H1 (cell line): ENCODE measurements around the gene HEXIM2. TPM values are rescaled to one million over a fixed set of nuclear protein-coding genes. Genes with fewer than 3 reads are reported as not detected.

Source experiments
- CTCF ChIA-PET: fragments of 300-600 bp; sonication (Branson Sonifier 250); formaldehyde crosslinking; loops from one replicate; lab custom pipeline; 2021; ENCODE audit not compliant: partially characterized antibody; lab: Charles Lee
- POLR2A ChIA-PET: fragments of 300-600 bp; sonication (Branson Sonifier 250); formaldehyde crosslinking; loops from one replicate; lab custom pipeline; 2021; ENCODE audit warnings: inconsistent platforms; ENCODE audit not compliant: partially characterized antibody; lab: Charles Lee
- DNase-seq, 2 experiments: peaks; one replicate each; pipeline versions ENCODE4 v3.0.0 to v3.0.0-alpha.2; 2010 to 2022; ENCODE audit warnings: low spot score in 2 of 2, low read depth in 1 of 2, mixed read lengths in 1 of 2
- FAIRE-seq: peaks from 2 replicates; lab custom pipeline; 2011; peaks lifted over from hg19 to GRCh38; lab: Jason Lieb, UNC
- H2AFZ ChIP-seq: 2 replicates; pipeline ENCODE4 v1.8.1; 2012; ENCODE audit warnings: low read length, inconsistent platforms
- H2AK5ac ChIP-seq: 2 replicates; pipeline ENCODE4 v1.6.1; 2013; ENCODE audit warnings: low read depth, low read length
- H2BK120ac ChIP-seq: replicated peaks from 2 replicates; pipeline ENCODE3; 2013; ENCODE audit warnings: low read depth, low read length, inconsistent platforms
- H2BK12ac ChIP-seq: 2 replicates; pipeline ENCODE4 v1.6.1; 2013; ENCODE audit warnings: low read depth, low read length
- H2BK15ac ChIP-seq: 2 replicates; pipeline ENCODE4 v1.6.1; 2013; ENCODE audit warnings: low read length
- H2BK20ac ChIP-seq: 2 replicates; pipeline ENCODE4 v1.6.1; 2013; ENCODE audit warnings: low read length
- H2BK5ac ChIP-seq: 2 replicates; pipeline ENCODE4 v1.6.1; 2013; ENCODE audit warnings: low read depth, low read length
- H3K14ac ChIP-seq: 2 replicates; pipeline ENCODE4 v1.6.1; 2013; ENCODE audit warnings: inconsistent platforms; ENCODE audit not compliant: insufficient read length
- H3K18ac ChIP-seq: 2 replicates; pipeline ENCODE4 v1.6.1; 2013; ENCODE audit warnings: low read length; ENCODE audit errors: extremely low read depth
- H3K23ac ChIP-seq: 2 replicates; pipeline ENCODE4 v1.6.1; 2013; ENCODE audit warnings: inconsistent platforms; ENCODE audit not compliant: insufficient read length
- H3K23me2 ChIP-seq: 2 replicates; pipeline ENCODE4 v1.6.1; 2013; ENCODE audit warnings: low read depth, low read length
- H3K27ac ChIP-seq: 2 replicates; pipeline ENCODE4 v1.6.1; 2011; ENCODE audit warnings: low read depth, low read length, inconsistent platforms
- H3K27me3 ChIP-seq, 4 experiments: replicated peaks in 1 of 4; 1 replicate in 1 of 4; 2 replicates in 3 of 4; pipeline versions ENCODE4 v1.6.1 to v1.8.1; 2011 to 2013; ENCODE audit warnings: low read length in 3 of 4, mild to moderate bottlenecking in 3 of 4, inconsistent platforms in 2 of 4, mixed read lengths in 2 of 4, moderate library complexity in 1 of 4; ENCODE audit not compliant: control insufficient read depth in 3 of 4, insufficient read depth in 3 of 4; ENCODE audit errors: extremely low read depth in 1 of 4
- H3K36me3 ChIP-seq, 4 experiments: 2 replicates each; pipeline versions ENCODE4 v1.6.1 to v1.8.1; 2011 to 2013; ENCODE audit warnings: mild to moderate bottlenecking in 4 of 4, low read length in 3 of 4, moderate library complexity in 2 of 4, control low read depth in 1 of 4, inconsistent platforms in 1 of 4; ENCODE audit not compliant: insufficient read depth in 4 of 4, control insufficient read depth in 2 of 4
- H3K4ac ChIP-seq: replicated peaks from 2 replicates; pipeline ENCODE3; 2013; ENCODE audit warnings: low read length, low read depth, mixed read lengths, inconsistent platforms; ENCODE audit not compliant: insufficient read length
- H3K4me1 ChIP-seq, 4 experiments: replicated peaks in 1 of 4; 1 replicate in 1 of 4; 2 replicates in 3 of 4; pipeline versions ENCODE4 v1.6.1 to v1.8.1; 2011 to 2013; ENCODE audit warnings: low read length in 3 of 4, inconsistent platforms in 2 of 4, mixed read lengths in 1 of 4; ENCODE audit not compliant: insufficient read depth in 4 of 4, control insufficient read depth in 3 of 4
- H3K4me2 ChIP-seq, 2 experiments: 2 replicates each; pipeline versions ENCODE4 v1.6.1 to v1.8.1; 2011 to 2013; ENCODE audit warnings: low read depth in 2 of 2, low read length in 2 of 2, control low read depth in 1 of 2, inconsistent platforms in 1 of 2, mild to moderate bottlenecking in 1 of 2; ENCODE audit not compliant: insufficient read depth in 1 of 2
- H3K4me3 ChIP-seq, 4 experiments: fragments of 200-600, 300-600 bp in 1 of 4; sonication (generic), shearing (Covaris generic), sonication (Bioruptor Twin) in 1 of 4; 2 replicates each; pipeline versions ENCODE4 v1.5.1 to v1.8.1; 2011 to 2016; ENCODE audit warnings: low read length in 4 of 4, low read depth in 3 of 4, control low read depth in 2 of 4, inconsistent platforms in 2 of 4, mild to moderate bottlenecking in 2 of 4, mixed read lengths in 1 of 4, moderate library complexity in 1 of 4; ENCODE audit not compliant: insufficient read depth in 2 of 4; ENCODE audit errors: extremely low read depth in 1 of 4
- H3K56ac ChIP-seq: replicated peaks from 2 replicates; pipeline ENCODE3; 2013; ENCODE audit warnings: low read depth, mild to moderate bottlenecking, mixed read lengths, low read length, inconsistent platforms; ENCODE audit not compliant: insufficient read length
- H3K79me1 ChIP-seq: 2 replicates; pipeline ENCODE4 v1.6.1; 2013; ENCODE audit warnings: low read depth, low read length, control low read depth
- H3K79me2 ChIP-seq, 2 experiments: 2 replicates each; pipeline versions ENCODE4 v1.6.1 to v1.8.1; 2012 to 2013; ENCODE audit warnings: low read length in 2 of 2, mild to moderate bottlenecking in 2 of 2, inconsistent platforms in 1 of 2; ENCODE audit not compliant: insufficient read depth in 2 of 2, control insufficient read depth in 1 of 2
- H3K9ac ChIP-seq, 4 experiments: replicated peaks in 1 of 4; 1 replicate in 1 of 4; 2 replicates in 3 of 4; pipeline versions ENCODE4 v1.6.1 to v1.8.1; 2011 to 2013; ENCODE audit warnings: low read depth in 3 of 4, low read length in 3 of 4, control low read depth in 2 of 4, mild to moderate bottlenecking in 2 of 4, moderate library complexity in 2 of 4, inconsistent platforms in 1 of 4; ENCODE audit errors: extremely low read depth in 1 of 4
- H3K9me3 ChIP-seq, 2 experiments: 2 replicates each; pipeline versions ENCODE4 v1.6.1 to v1.8.1; 2012 to 2013; ENCODE audit warnings: mild to moderate bottlenecking in 2 of 2, moderate library complexity in 2 of 2, control low read depth in 1 of 2, inconsistent platforms in 1 of 2, low read depth in 1 of 2, low read length in 1 of 2, mixed read lengths in 1 of 2; ENCODE audit not compliant: insufficient read depth in 2 of 2
- H4K20me1 ChIP-seq, 2 experiments: replicated peaks in 1 of 2; 2 replicates each; pipeline versions ENCODE3 to v1.8.1; 2011 to 2013; ENCODE audit warnings: inconsistent platforms in 2 of 2, low read length in 2 of 2, mild to moderate bottlenecking in 1 of 2; ENCODE audit not compliant: insufficient read depth in 2 of 2, control insufficient read depth in 1 of 2
- H4K5ac ChIP-seq: 2 replicates; pipeline ENCODE4 v1.6.1; 2013; ENCODE audit warnings: low read length, low read depth, mixed read lengths, inconsistent platforms; ENCODE audit not compliant: insufficient read length
- H4K8ac ChIP-seq: 2 replicates; pipeline ENCODE4 v1.8.0; 2013; ENCODE audit warnings: mild to moderate bottlenecking, moderate library complexity, low read length, inconsistent platforms; ENCODE audit not compliant: insufficient read depth; ENCODE audit errors: extremely low read depth
- H4K91ac ChIP-seq: replicated peaks from 2 replicates; pipeline ENCODE3; 2013; ENCODE audit warnings: low read length, mixed read lengths, inconsistent platforms; ENCODE audit not compliant: insufficient read length
- SP4 ChIP-seq: IDR thresholded peaks from 2 replicates; pipeline ENCODE4 v1.6.1; 2012; ENCODE audit warnings: low read length, inconsistent platforms
- WGBS, 2 experiments: shearing (Covaris generic) in 1 of 2; methylation state at CpG; one replicate each; pipeline versions ENCODE4 v1.1.6 to v1.1.7; 2013 to 2015; ENCODE audit warnings: low lambda C conversion rate in 2 of 2, mixed read lengths in 2 of 2, inconsistent platforms in 1 of 2, low coverage in 1 of 2, missing lambda C conversion rate in 1 of 2; ENCODE audit not compliant: insufficient replicate concordance in 2 of 2, insufficient coverage in 1 of 2, insufficient read length in 1 of 2; ENCODE audit errors: extremely low coverage in 1 of 2, missing lambda C conversion rate in 1 of 2; 5-methylcytosine and 5-hydroxymethylcytosine counted together
- polyA plus RNA-seq, 7 experiments: library from polyadenylated mRNA; depleted of rRNA in 3 of 7; stranded (reverse) in 5 of 7; unstranded in 2 of 7; fragments of >200 nt in 5 of 7; fragments of 200-250 nt in 2 of 7; gene quantifications; 1 replicate in 5 of 7; 2 replicates in 1 of 7; 4 replicates in 1 of 7; pipeline versions ENCODE4 v1.2.1 to v1.2.3, GENCODE V29; 2011 to 2013; ENCODE audit warnings: missing spikeins in 2 of 7, mixed read lengths in 2 of 7
- total RNA-seq: library from RNA; stranded (reverse); fragmentation: NEBNext Ultra II Directional; extraction: Animal tissue kit (Norgen Biotek cat#: 25700); gene quantifications from 2 replicates; pipeline ENCODE4 v1.2.1, GENCODE V29; 2021

The HEXIM2 gene
- total and polyA plus RNA-seq, 2 of the 8 experiments (the other 6 are each of a cell fraction or from before 2014, with no cell fraction given), result 7.5 to 13.2 TPM

- Histone ChIP-seq H4K5ac (no peak overlapping the region), H3K4me1 (peaks cover 0 to 2% (median 0%) of the 10 kb centered on the region in 4 experiments; a peak in 1 of 7 replicates), H3K9ac (no peak overlapping the region), H2BK20ac (no peak overlapping the region), H2AFZ (no peak overlapping the region), H2BK15ac (no peak overlapping the region), H4K20me1 (no peaks in the 10 kb centered on the region), H3K18ac (no peak overlapping the region), H3K27ac (no peak overlapping the region), H3K4me3 (no peak overlapping the region), H3K79me2 (no peaks in the 10 kb centered on the region), H3K14ac (no peak overlapping the region), H3K56ac (no peak overlapping the region), H3K23me2 (no peaks in the 10 kb centered on the region), H3K4ac (no peak overlapping the region), H3K9me3 (no peaks in the 10 kb centered on the region), H3K79me1 (no peaks in the 10 kb centered on the region), H3K23ac (no peak overlapping the region), H4K8ac (no peak overlapping the region), H2AK5ac (no peak overlapping the region), H4K91ac (no peak overlapping the region), H3K36me3 (no peaks in the 10 kb centered on the region), H2BK5ac (no peak overlapping the region), H2BK120ac (no peak overlapping the region), H2BK12ac (no peak overlapping the region), H3K4me2 (no peak overlapping the region), H3K27me3 (no peaks in the 10 kb centered on the region)
- CTCF ChIA-PET, result interaction anchor here (0.7 to 3.6 kb wide), 5 partner anchors 9 to 211 kb away, joined by 3 to 22 read pairs (median 4); partner anchors contain the start of gene ACBD4
- POLR2A ChIA-PET, result interaction anchor here (1.3 to 2.9 kb wide), 4 partner anchors 8 to 40 kb away, joined by 3 to 11 read pairs (median 8); partner anchors contain the start of genes HEXIM1 and HEXIM2
- 94% methylated on average over 2 of the region's 2 CpGs; no CpG with 5 or more reads in 1 of the 2 experiments for WGBS, 2 experiments
- FAIRE-seq (no peak), DNase-seq (no peak)
- no peak for TF ChIP-seq SP4
These were observed 27.3 kb downstream of the HEXIM2 start for GRCh38 chr17:45189009-45189408.
